HFF-Myc (cell line): ENCODE data around the gene ADGRD1.

Source experiments
- DNase-seq: peaks from one replicate; pipeline ENCODE4 v3.0.0-alpha.2; 2011; ENCODE audit warnings: low read depth; ENCODE audit errors: extremely low read depth
- H3K4me3 ChIP-seq: replicated peaks from 2 replicates; pipeline ENCODE4 v1.5.1; 2011; ENCODE audit warnings: low read depth, mild to moderate bottlenecking, control low read depth, low read length
- CTCF ChIP-seq: IDR thresholded peaks from 2 replicates; pipeline ENCODE4 v1.5.1; 2012; ENCODE audit warnings: mild to moderate bottlenecking, low read depth, low read length, control low read depth; ENCODE audit errors: missing control alignments

The ADGRD1 gene

GRCh38 chr12:131013118-131013517 lies 59.4 kb downstream of the ADGRD1 start:
- TF ChIP-seq CTCF = no peak
- no peak overlapping the region for H3K4me3 ChIP-seq
- DNase-seq = no peak

- no peak for TF ChIP-seq CTCF
- H3K4me3 ChIP-seq = no peak overlapping the region
- no peak for DNase-seq
These were observed 60.6 kb downstream of the ADGRD1 start for GRCh38 chr12:131014343-131014742.

GRCh38 chr12:131015581-131016337 lies 62.1 kb downstream of the ADGRD1 start:
- TF ChIP-seq CTCF = no peak
- DNase-seq = no peak
- H3K4me3 ChIP-seq = no peak overlapping the region

GRCh38 chr12:131017477-131017991 lies 63.8 kb downstream of the ADGRD1 start:
- no peak overlapping the region for H3K4me3 ChIP-seq
- no peak for TF ChIP-seq CTCF
- DNase-seq = no peak

GRCh38 chr12:131018019-131018620 lies 64.4 kb downstream of the ADGRD1 start:
- TF ChIP-seq CTCF = no peak
- no peak overlapping the region for H3K4me3 ChIP-seq
- DNase-seq = no peak

- DNase-seq = no peak
- no peak overlapping the region for H3K4me3 ChIP-seq
- no peak for TF ChIP-seq CTCF
These were observed 65.2 kb downstream of the ADGRD1 start for GRCh38 chr12:131018808-131019397.
